Activated T-helper 17 cell treated with anti-CD3 and anti-CD28 coated beads, Interleukin-2, amount 50 U/mL, for 72 hours (primary cell): Measurements from ENCODE around the gene TMEM242. TPM values are rescaled to one million over a fixed set of nuclear protein-coding genes. Genes with fewer than 3 reads are reported as not detected.

Experiments used
- ATAC-seq: fragments of 150-1000 bp; cut with Tn5 transposase; replicated peaks from 2 replicates; pipeline ENCODE4 v1.10.0; 2021; ENCODE audit warnings: mild to moderate bottlenecking, moderate library complexity
- H3K27ac Mint-ChIP-seq: one replicate; pipeline ENCODE4 v1.8.0; 2022; ENCODE audit warnings: mixed read lengths
- H3K27me3 Mint-ChIP-seq: one replicate; pipeline ENCODE4 v1.8.0; 2022; ENCODE audit warnings: mixed read lengths
- H3K36me3 Mint-ChIP-seq: one replicate; pipeline ENCODE4 v1.8.0; 2022; ENCODE audit warnings: low read depth, mild to moderate bottlenecking, mixed read lengths
- H3K4me1 Mint-ChIP-seq: one replicate; pipeline ENCODE4 v1.8.0; 2022; ENCODE audit warnings: mixed read lengths
- H3K4me3 Mint-ChIP-seq: one replicate; pipeline ENCODE4 v1.8.0; 2022; ENCODE audit warnings: mild to moderate bottlenecking, mixed read lengths
- H3K9me3 Mint-ChIP-seq: one replicate; pipeline ENCODE4 v1.8.0; 2022; ENCODE audit warnings: mixed read lengths
- total RNA-seq, 2 donors: library from RNA; stranded (reverse); gene quantifications; one replicate each; pipeline ENCODE4 v1.2.3, GENCODE V29; 2022

TMEM242 gene
- total RNA-seq, 2 donors from 2014 or later: 5.1 to 6.2 TPM

DNA sequence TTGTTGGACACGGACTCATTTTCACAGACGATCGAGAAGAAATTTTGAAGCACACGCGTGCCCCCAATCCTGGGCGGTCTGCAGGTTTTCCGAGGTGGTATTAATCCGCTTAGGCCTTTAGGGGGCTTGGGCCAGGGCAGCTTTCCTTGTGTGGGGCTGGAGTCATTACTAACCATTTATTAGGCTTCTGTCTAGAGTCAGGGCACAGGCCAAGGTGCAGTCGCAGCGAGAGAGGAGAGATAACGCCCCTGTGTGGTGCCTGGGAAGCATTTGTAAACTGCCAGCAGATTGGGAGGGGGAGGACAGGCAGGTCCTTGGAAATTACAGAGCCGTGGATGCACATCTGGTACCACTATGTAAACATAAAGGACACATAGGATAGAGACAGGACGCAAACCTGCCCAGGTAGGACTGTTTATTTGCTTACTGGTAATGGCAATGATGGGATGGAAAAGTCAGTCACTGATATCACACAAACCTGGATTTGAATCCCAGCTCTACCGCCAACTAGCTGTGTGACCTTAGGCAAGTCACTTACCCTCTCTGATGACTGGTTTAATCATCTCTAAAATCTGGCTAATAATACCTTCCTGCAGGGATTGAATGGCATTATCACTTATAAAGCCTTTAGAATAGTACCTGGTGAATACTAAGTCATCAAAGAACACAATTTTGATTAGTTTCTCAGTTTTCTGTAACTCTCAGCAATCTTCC lies 76.4 kb downstream of the TMEM242 start:
- H3K4me1 Mint-ChIP-seq: no peaks in the 10 kb centered on the region
- H3K36me3 Mint-ChIP-seq: no peaks in the 10 kb centered on the region
- no peak for ATAC-seq
- H3K9me3 Mint-ChIP-seq: peaks cover 7% of the 10 kb centered on the region
- no peaks in the 10 kb centered on the region for H3K27me3 Mint-ChIP-seq
- H3K4me3 Mint-ChIP-seq: no peak overlapping the region
- H3K27ac Mint-ChIP-seq: no peak overlapping the region

DNA sequence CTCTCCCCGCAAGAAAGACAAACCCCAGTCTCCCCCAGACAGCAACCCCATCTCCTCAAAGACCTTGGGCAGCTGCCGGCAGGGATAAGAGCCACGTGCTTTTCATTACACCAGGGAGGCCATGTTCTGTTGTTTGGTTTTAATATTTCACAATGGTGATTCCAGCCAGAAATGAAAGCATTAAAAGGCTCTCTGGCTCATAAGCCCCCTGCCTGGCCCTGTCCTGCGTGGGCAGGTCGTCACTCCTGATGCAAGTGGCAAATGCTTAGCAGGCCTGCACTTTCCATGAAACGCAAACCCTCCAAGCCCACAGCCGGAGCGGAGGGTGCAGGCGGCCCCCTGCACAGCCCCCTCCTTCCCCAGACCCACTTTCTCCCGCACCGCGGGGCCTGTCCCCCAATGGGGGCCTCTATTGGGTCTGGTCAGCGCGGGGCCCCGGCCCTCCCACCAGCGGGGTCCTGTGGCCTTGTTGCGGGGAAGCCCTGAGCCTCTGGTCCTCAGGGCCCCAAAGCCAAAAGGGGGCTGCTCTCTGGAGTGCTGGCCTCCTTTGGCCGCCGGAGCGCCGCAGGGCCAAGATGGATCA lies 77.2 kb downstream of the TMEM242 start:
- no peaks in the 10 kb centered on the region for H3K36me3 Mint-ChIP-seq
- no peaks in the 10 kb centered on the region for H3K4me1 Mint-ChIP-seq
- H3K27ac Mint-ChIP-seq: no peak overlapping the region
- no peak overlapping the region for H3K4me3 Mint-ChIP-seq
- ATAC-seq: no peak
- no peaks in the 10 kb centered on the region for H3K27me3 Mint-ChIP-seq
- H3K9me3 Mint-ChIP-seq: peaks cover 7% of the 10 kb centered on the region

DNA sequence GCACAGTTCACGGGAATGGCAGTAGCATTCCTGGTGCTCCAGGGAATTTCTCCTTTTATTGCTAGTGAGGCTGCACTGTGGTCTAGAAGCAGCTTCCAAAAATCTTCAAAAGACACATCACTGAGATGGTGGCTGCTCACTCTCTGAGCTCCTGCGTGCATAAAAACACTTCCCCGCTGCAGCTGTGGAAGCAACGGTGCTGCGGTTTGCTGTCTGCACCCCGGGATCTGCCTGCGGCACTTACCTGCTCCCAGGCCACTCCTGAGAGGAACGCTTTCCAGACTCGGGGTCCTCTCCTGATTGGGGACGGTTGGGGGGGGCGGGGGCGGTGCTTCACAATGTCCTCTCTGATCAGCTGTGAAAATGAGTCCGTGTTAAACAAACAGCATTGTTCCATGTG lies 77.9 kb downstream of the TMEM242 start:
- Mint-ChIP-seq H3K4me3 (no peak overlapping the region), H3K9me3 (peaks cover 7% of the 10 kb centered on the region), H3K4me1 (no peaks in the 10 kb centered on the region), H3K27ac (no peak overlapping the region), H3K27me3 (no peaks in the 10 kb centered on the region), H3K36me3 (no peaks in the 10 kb centered on the region)
- ATAC-seq: no peak

DNA sequence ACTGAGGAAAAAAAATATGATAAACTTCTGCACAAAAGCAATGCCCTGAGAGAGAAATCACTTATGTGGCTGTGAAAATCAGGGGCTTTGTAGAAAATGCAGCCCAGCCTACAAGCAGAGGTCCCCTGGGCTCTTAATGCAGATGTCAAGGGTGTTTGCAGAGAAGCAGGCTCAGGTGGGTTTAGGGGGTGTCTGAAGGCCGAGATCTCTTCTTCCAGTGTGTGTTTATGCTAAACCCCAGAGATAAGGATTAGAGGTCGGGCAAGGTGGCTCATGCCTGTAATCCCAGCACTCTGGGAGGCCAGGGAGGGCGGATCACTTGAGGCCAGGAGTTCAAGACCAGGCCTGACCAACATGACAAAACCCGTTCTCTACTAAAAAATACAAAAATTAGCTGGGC lies 78.5 kb downstream of the TMEM242 start:
- Mint-ChIP-seq H3K4me1 (no peaks in the 10 kb centered on the region), H3K27ac (no peak overlapping the region), H3K36me3 (no peaks in the 10 kb centered on the region), H3K9me3 (peaks cover 7% of the 10 kb centered on the region), H3K27me3 (no peaks in the 10 kb centered on the region), H3K4me3 (no peak overlapping the region)
- no peak for ATAC-seq

DNA sequence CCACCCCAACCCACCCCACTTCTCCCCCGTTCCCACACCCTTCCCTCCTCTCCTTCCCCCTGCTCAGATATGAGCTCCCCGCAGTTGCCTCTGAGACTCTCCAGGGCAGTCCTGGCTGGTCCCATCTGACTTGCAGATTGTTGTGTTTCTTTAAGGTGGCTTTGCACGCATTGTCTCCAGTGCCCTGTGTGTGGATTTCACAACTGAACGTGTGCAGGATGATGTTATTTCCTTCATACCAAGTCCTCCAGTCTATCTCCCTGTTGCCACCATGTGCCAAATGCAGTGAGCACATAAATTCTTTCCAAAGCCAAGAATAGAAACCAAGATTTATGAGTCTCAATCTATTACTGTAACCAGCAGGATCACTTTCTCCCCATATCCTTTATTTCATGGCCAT lies 79.1 kb downstream of the TMEM242 start:
- Mint-ChIP-seq H3K9me3 (peaks cover 7% of the 10 kb centered on the region), H3K4me3 (no peak overlapping the region), H3K27me3 (no peaks in the 10 kb centered on the region), H3K27ac (no peak overlapping the region), H3K4me1 (no peaks in the 10 kb centered on the region), H3K36me3 (no peaks in the 10 kb centered on the region)
- no peak for ATAC-seq

DNA sequence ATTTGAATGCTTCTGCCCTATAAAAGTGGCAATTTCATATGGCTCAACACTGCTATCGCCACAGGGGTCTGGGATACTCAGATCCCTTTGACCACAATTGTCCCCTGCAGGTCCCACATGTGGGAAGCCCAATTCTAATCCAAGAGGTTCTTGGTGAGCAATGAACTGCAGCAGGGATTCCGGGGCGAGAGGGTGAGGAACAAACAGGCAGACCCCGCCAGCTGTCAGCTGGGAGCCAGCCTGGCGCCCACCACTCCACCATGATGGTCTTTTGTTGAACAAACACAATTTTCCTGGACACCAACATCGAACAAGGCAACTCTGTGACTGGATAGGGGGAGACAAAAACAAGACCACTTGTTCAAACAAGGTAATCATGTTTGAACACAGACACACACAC lies 80.5 kb downstream of the TMEM242 start:
- H3K27ac Mint-ChIP-seq: no peak overlapping the region

DNA sequence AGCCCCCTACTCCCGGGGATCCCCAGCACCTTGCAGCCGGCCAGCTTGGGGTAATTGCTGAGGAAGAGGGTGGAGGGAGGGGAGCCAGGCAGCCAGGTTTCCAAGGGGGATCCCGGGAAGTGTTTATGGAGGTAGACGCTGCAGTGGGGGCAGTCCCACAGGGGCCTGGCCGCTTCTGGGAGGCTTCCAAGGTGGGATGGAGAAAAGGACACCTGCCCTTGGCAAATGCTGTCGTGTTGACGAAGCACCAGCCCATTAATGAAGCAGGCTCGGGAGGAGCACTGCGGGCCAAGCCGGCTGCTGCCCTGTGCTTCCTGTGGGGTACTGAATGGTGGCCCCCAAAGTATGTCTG lies 82.4 kb downstream of the TMEM242 start:
- peaks cover 6% of the 10 kb centered on the region for H3K4me1 Mint-ChIP-seq
- H3K4me3 Mint-ChIP-seq: no peak overlapping the region
- H3K27ac Mint-ChIP-seq: no peak overlapping the region
- no peaks in the 10 kb centered on the region for H3K9me3 Mint-ChIP-seq
- peaks cover 6% of the 10 kb centered on the region for H3K27me3 Mint-ChIP-seq
- no peak for ATAC-seq
- no peaks in the 10 kb centered on the region for H3K36me3 Mint-ChIP-seq

More for the DNA sequence above, 80.5 kb downstream of the TMEM242 start:
- no peaks in the 10 kb centered on the region for H3K27me3 Mint-ChIP-seq
- no peaks in the 10 kb centered on the region for H3K4me1 Mint-ChIP-seq
- ATAC-seq: no peak
- H3K36me3 Mint-ChIP-seq: no peaks in the 10 kb centered on the region
- H3K9me3 Mint-ChIP-seq: no peaks in the 10 kb centered on the region
- H3K4me3 Mint-ChIP-seq: no peak overlapping the region

DNA sequence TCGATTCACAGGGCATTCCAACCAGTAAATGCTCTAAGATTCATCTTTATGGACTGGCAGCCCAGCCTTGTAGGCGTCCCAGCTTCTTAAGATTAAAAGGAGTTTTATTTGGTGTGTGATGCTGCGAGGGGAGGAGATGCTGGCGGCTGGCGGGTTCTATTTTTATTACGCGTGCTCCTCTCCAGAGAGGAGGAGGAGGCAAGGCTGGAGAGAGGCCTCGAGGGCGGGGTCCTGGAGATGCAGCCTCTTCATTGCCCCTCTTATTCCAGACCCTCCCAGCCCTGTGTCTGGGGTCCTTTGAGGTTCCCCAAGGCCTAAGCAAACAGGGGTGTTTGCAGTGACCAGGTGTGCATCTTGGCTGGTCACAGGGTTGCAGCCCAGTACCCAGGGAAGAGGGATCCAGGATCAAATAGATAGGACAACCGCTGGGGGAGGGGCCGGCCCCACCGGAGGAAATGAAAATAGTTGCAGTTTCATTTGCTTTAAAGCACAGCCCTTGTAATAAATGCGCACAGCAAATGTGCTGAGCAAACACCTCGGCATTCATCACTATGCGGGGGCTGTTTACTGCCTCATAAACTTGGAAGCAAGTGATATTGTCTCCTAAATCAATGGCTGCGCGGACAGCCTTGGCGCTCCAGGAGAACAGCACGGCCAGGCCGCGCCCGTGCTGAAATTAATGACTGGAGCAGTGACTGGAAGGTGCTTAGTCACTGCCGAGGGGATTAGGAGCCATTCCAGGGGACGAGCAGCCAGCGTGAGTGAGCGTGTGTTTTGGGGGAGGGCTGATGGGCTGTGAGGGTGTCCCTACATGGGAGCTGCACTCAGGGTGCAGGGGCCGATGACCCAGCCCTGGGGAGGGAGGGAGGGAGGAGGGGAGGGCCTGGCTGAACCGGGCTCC lies 83.0 kb downstream of the TMEM242 start:
- Mint-ChIP-seq H3K4me1 (peaks cover 10% of the 10 kb centered on the region), H3K27ac (no peak overlapping the region), H3K4me3 (peak overlapping the region; percentile 24), H3K36me3 (no peaks in the 10 kb centered on the region), H3K9me3 (no peaks in the 10 kb centered on the region), H3K27me3 (peaks cover 10% of the 10 kb centered on the region)
- ATAC-seq: no peak

DNA sequence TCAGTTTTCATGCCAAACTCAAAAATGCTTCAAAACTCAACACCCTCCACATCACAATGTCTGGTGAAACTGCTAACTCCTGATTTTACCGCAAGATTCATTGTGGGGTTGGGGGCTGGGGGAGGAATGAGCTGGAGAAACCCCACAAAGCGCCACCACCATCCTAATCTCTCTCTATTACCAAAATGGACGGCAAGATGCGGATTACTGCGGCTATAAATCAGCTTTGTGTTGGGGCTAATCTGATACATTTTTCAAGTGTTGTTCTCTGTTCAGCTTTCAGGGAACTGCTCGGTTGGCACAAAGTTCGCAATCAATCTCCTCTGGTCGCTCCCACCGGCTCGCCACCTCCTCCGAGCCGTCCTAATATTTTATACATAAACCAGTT lies 83.7 kb downstream of the TMEM242 start:
- H3K4me3 Mint-ChIP-seq: no peak overlapping the region
- no peaks in the 10 kb centered on the region for H3K9me3 Mint-ChIP-seq
- peaks cover 12% of the 10 kb centered on the region for H3K27me3 Mint-ChIP-seq
- ATAC-seq: no peak
- H3K27ac Mint-ChIP-seq: no peak overlapping the region
- peaks cover 13% of the 10 kb centered on the region for H3K4me1 Mint-ChIP-seq
- H3K36me3 Mint-ChIP-seq: no peaks in the 10 kb centered on the region

Other genes starting within 250 kb of the TMEM242 start
- gene ZDHHC14, start 57.7 kb upstream of the TMEM242 start, total RNA-seq: 1 to 10 TPM; 2.1 to 2.2 TPM